DND-41 (cell line): ENCODE measurements around the gene HTD2.

ENCODE experiments used
- CTCF ChIP-seq: IDR thresholded peaks from 2 replicates; pipeline ENCODE4 v1.5.1; 2012; ENCODE audit warnings: borderline replicate concordance, low read length, moderate library complexity, mild to moderate bottlenecking; ENCODE audit not compliant: poor library complexity, severe bottlenecking; ENCODE audit errors: extremely low read depth
- EZH2 ChIP-seq: IDR thresholded peaks from 3 replicates; pipeline ENCODE4 v1.6.1; 2012; ENCODE audit warnings: borderline replicate concordance, low read depth, mild to moderate bottlenecking, moderate library complexity, low read length, inconsistent platforms; ENCODE audit not compliant: severe bottlenecking

GRCh38 chr3:58340594-58341244, 34.4 kb downstream of the HTD2 start:
- no peak for TF ChIP-seq CTCF
- no peak for TF ChIP-seq EZH2
